ENCODE results near the gene MYH3. TPM values are rescaled to one million over a fixed set of nuclear protein-coding genes. Genes with fewer than 3 reads are reported as not detected.
A peak's percentile ranks its signal among the peaks of the same experiment; 100 is the strongest.

Gene MYH3
- total and polyA plus RNA-seq, 2 experiments from 2014 or later = 1.7 to 3.1 TPM

GRCh38 chr17:10622617-10623485 lies 34.3 kb downstream of the MYH3 start:
- H3K36me3 ChIP-seq = no peaks in the 10 kb centered on the region
- H3K4me1 ChIP-seq (ENCODE audit: low read depth) = peaks cover 8% of the 10 kb centered on the region
- no peak overlapping the region for H3K4me3 ChIP-seq
- no peaks in the 10 kb centered on the region for H3K9me3 ChIP-seq (ENCODE audit: low read depth)
- no peak for DNase-seq (ENCODE audit: low read depth in 1 of 2, low spot score in 1 of 2)
- no peak overlapping the region for H3K27ac ChIP-seq
- no peak for TF ChIP-seq CTCF (IDR thresholded peaks at IDR 0.05; ENCODE audit: low read depth, low read length)
- no peaks in the 10 kb centered on the region for H3K27me3 ChIP-seq

- H3K9me3 ChIP-seq (ENCODE audit: low read depth) = no peaks in the 10 kb centered on the region
- no peaks in the 10 kb centered on the region for H3K27me3 ChIP-seq
- no peak overlapping the region for H3K27ac ChIP-seq
- DNase-seq (ENCODE audit: low read depth in 1 of 2, low spot score in 1 of 2) = no peak
- no peak for TF ChIP-seq CTCF (IDR thresholded peaks at IDR 0.05; ENCODE audit: low read depth, low read length)
- H3K36me3 ChIP-seq = no peaks in the 10 kb centered on the region
- H3K4me1 ChIP-seq (ENCODE audit: low read depth) = peaks cover 4% of the 10 kb centered on the region
- no peak overlapping the region for H3K4me3 ChIP-seq
Measured at GRCh38 chr17:10621397-10621796, 35.7 kb downstream of the MYH3 start.

GRCh38 chr17:10620823-10621222 lies 36.3 kb downstream of the MYH3 start:
- DNase-seq (ENCODE audit: low read depth in 1 of 2, low spot score in 1 of 2) = no peak
- H3K27ac ChIP-seq = no peak overlapping the region
- no peaks in the 10 kb centered on the region for H3K27me3 ChIP-seq
- H3K4me1 ChIP-seq (ENCODE audit: low read depth) = peaks cover 4% of the 10 kb centered on the region
- H3K4me3 ChIP-seq = no peak overlapping the region
- no peak for TF ChIP-seq CTCF (IDR thresholded peaks at IDR 0.05; ENCODE audit: low read depth, low read length)
- H3K9me3 ChIP-seq (ENCODE audit: low read depth) = no peaks in the 10 kb centered on the region
- H3K36me3 ChIP-seq = no peaks in the 10 kb centered on the region

- Histone ChIP-seq H3K36me3 (no peaks in the 10 kb centered on the region), H3K4me1 (ENCODE audit: low read depth) (no peaks in the 10 kb centered on the region), H3K27me3 (no peaks in the 10 kb centered on the region), H3K9me3 (ENCODE audit: low read depth) (no peaks in the 10 kb centered on the region), H3K4me3 (no peak overlapping the region), H3K27ac (no peak overlapping the region)
- TF ChIP-seq CTCF (IDR thresholded peaks at IDR 0.05; ENCODE audit: low read depth, low read length) = peak; percentile 96
- peak; percentile 83 for DNase-seq (ENCODE audit: low read depth in 1 of 2, low spot score in 1 of 2)
Measured at GRCh38 chr17:10618202-10618635, 38.9 kb downstream of the MYH3 start.

- Histone ChIP-seq H3K4me1 (ENCODE audit: low read depth) (no peaks in the 10 kb centered on the region), H3K27ac (no peak overlapping the region), H3K27me3 (no peaks in the 10 kb centered on the region), H3K4me3 (no peak overlapping the region), H3K9me3 (ENCODE audit: low read depth) (no peaks in the 10 kb centered on the region), H3K36me3 (no peaks in the 10 kb centered on the region)
- TF ChIP-seq CTCF (IDR thresholded peaks at IDR 0.05; ENCODE audit: low read depth, low read length) = no peak
- no peak for DNase-seq (ENCODE audit: low read depth in 1 of 2, low spot score in 1 of 2)
Measured at GRCh38 chr17:10617120-10617505, 40.0 kb downstream of the MYH3 start.

All from cardiac muscle cell (in vitro differentiated cells and primary cell).